SK-N-SH treated with all-trans-retinoic acid at 6 μM for 48 hours (cell line): ENCODE measurements around the gene SLC35G2.

Experiments
- ARNTL ChIP-seq: fragments of 450-650 bp; formaldehyde crosslinking; IDR thresholded peaks from 2 replicates; pipeline ENCODE4 v1.5.0; 2020; ENCODE audit warnings: low read depth, mild to moderate bottlenecking, moderate library complexity, borderline replicate concordance
- CSRNP3 ChIP-seq: fragments of 250-450 bp; sonication (Bioruptor Pico); IDR thresholded peaks from 2 replicates; pipeline ENCODE4 v1.5.1; 2021; ENCODE audit warnings: mild to moderate bottlenecking, moderate library complexity
- GLIS3 ChIP-seq: fragments of 250-450 bp; sonication (Bioruptor Pico); IDR thresholded peaks from 2 replicates; pipeline ENCODE4 v1.5.0; 2020; ENCODE audit warnings: mild to moderate bottlenecking, moderate library complexity
- PPARA ChIP-seq: fragments of 250-450 bp; sonication (Bioruptor Pico); IDR thresholded peaks from 2 replicates; pipeline ENCODE4 v1.5.0; 2020; ENCODE audit warnings: mild to moderate bottlenecking, borderline replicate concordance
- TCF4 ChIP-seq: fragments of 250-450 bp; sonication (Bioruptor Pico); IDR thresholded peaks from 2 replicates; pipeline ENCODE4 v1.8.0; 2021; ENCODE audit warnings: mild to moderate bottlenecking, moderate library complexity, borderline replicate concordance
- ZFP3 ChIP-seq: fragments of 250-450 bp; sonication (Bioruptor Pico); IDR thresholded peaks from 2 replicates; pipeline ENCODE4 v1.5.0; 2020; ENCODE audit warnings: mild to moderate bottlenecking, moderate library complexity
- ZFP30 ChIP-seq: fragments of 450-650 bp; formaldehyde crosslinking; IDR thresholded peaks from 2 replicates; pipeline ENCODE4 v1.5.0; 2022; ENCODE audit warnings: mild to moderate bottlenecking, moderate library complexity
- TF ChIP-seq, protein P1 (sequence below): fragments of 250-450 bp; sonication (Bioruptor Pico); IDR thresholded peaks from 2 replicates; pipeline ENCODE4 v1.8.0; 2020; ENCODE audit warnings: mild to moderate bottlenecking, moderate library complexity, borderline replicate concordance

- TF ChIP-seq ARNTL (no peak), PPARA (no peak), ZFP3 (CRISPR knock-in tag) (no peak), CSRNP3 (no peak), TCF4 (CRISPR knock-in tag) (no peak), GLIS3 (CRISPR knock-in tag) (no peak), ZFP30 (no peak)
- TF ChIP-seq, protein P1, sequence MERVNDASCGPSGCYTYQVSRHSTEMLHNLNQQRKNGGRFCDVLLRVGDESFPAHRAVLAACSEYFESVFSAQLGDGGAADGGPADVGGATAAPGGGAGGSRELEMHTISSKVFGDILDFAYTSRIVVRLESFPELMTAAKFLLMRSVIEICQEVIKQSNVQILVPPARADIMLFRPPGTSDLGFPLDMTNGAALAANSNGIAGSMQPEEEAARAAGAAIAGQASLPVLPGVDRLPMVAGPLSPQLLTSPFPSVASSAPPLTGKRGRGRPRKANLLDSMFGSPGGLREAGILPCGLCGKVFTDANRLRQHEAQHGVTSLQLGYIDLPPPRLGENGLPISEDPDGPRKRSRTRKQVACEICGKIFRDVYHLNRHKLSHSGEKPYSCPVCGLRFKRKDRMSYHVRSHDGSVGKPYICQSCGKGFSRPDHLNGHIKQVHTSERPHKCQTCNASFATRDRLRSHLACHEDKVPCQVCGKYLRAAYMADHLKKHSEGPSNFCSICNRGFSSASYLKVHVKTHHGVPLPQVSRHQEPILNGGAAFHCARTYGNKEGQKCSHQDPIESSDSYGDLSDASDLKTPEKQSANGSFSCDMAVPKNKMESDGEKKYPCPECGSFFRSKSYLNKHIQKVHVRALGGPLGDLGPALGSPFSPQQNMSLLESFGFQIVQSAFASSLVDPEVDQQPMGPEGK = no peak
Measured at GRCh38 chr3:136883967-136884720, 65.2 kb downstream of the SLC35G2 start.
